Measurements from ENCODE around the gene GRIN3B.

GRIN3B gene

GRCh38 chr19:1047696-1048147, 47.5 kb downstream of the GRIN3B start:
- no peak for DNase-seq (ENCODE audit: low read depth in 2 of 2)
- no peak for TF ChIP-seq CTCF (IDR thresholded peaks at IDR 0.05; ENCODE audit: low read depth, low read length)
- no peak overlapping the region for H3K4me3 ChIP-seq (replicated peaks in 1 of 2; ENCODE audit: low read depth in 2 of 2, low read length in 2 of 2)

- no peak overlapping the region for H3K4me3 ChIP-seq (replicated peaks in 1 of 2; ENCODE audit: low read depth in 2 of 2, low read length in 2 of 2)
- DNase-seq (ENCODE audit: low read depth in 2 of 2): no peak
- no peak for TF ChIP-seq CTCF (IDR thresholded peaks at IDR 0.05; ENCODE audit: low read depth, low read length)
These were observed 48.9 kb downstream of the GRIN3B start for GRCh38 chr19:1049106-1049505.

DNA sequence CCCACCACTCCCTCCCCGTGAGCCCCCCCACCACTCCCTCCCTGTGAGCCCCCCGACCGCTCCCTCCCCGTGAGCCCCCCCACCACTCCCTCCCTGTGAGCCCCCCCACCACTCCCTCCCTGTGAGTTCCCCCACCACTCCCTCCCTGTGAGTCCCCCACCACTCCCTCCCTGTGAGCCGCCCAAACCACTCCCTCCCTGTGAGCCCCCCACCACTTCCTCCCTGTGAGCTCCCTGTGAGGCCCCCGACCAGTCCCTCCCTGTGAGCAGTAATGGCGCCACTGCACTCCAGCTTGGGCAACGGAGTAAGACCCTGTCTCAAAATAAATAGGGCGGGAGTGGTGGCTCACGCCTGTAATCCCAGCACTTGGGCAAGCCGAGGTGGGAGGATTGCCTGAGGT, 49.6 kb downstream of the GRIN3B start:
- DNase-seq (ENCODE audit: low read depth in 2 of 2): no peak
- TF ChIP-seq CTCF (IDR thresholded peaks at IDR 0.05; ENCODE audit: low read depth, low read length): no peak
- H3K4me3 ChIP-seq (replicated peaks in 1 of 2; ENCODE audit: low read depth in 2 of 2, low read length in 2 of 2): no peak overlapping the region

DNA sequence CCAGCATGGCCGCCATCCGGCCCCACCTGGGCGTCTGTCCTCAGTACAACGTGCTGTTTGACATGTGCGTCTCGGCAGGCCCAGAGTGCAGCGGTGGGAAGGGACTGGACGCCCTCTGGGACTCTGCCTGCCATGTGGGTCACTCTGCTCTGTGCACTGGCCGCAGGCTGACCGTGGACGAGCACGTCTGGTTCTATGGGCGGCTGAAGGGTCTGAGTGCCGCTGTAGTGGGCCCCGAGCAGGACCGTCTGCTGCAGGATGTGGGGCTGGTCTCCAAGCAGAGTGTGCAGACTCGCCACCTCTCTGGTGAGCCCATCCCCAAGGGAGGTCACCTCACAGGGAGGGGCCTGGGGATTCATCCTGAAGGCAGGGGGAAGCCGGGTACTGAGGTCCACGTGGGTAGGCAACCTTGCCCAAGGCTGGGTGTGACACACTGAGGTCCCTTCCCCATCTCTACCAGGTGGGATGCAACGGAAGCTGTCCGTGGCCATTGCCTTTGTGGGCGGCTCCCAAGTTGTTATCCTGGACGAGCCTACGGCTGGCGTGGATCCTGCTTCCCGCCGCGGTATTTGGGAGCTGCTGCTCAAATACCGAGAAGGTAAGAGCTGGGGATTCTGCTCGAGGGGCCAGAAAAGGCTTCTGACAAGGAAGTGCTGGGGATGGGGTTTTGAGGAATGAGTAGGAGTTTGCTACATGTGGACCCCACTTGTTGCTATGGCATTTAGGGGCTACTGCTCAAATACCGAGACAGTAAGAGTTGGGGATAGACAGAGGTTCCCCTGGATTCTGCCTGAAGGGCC, 51.0 kb downstream of the GRIN3B start:
- DNase-seq (ENCODE audit: low read depth in 2 of 2): no peak
- no peak overlapping the region for H3K4me3 ChIP-seq (replicated peaks in 1 of 2; ENCODE audit: low read depth in 2 of 2, low read length in 2 of 2)

DNA sequence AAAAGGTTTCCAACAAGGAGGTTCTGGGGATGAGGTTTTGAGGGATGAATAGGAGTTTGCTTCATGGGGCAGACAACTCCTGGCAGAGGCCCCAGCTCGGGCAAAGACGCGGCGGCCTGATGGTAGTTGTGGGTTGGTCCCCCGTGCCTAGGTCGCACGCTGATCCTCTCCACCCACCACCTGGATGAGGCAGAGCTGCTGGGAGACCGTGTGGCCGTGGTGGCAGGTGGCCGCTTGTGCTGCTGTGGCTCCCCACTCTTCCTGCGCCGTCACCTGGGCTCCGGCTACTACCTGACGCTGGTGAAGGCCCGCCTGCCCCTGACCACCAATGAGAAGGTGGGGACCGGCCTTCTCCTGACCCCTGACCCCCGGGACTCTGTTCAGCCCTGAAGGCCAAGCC, 51.6 kb downstream of the GRIN3B start:
- no peak overlapping the region for H3K4me3 ChIP-seq (replicated peaks in 1 of 2; ENCODE audit: low read depth in 2 of 2, low read length in 2 of 2)
- no peak for TF ChIP-seq CTCF (IDR thresholded peaks at IDR 0.05; ENCODE audit: low read depth, low read length)
- no peak for DNase-seq (ENCODE audit: low read depth in 2 of 2)

More for the DNA sequence above, 51.0 kb downstream of the GRIN3B start:
- TF ChIP-seq CTCF (IDR thresholded peaks at IDR 0.05; ENCODE audit: low read depth, low read length): no peak

GRCh38 chr19:1052349-1052975, 52.2 kb downstream of the GRIN3B start:
- no peak overlapping the region for H3K4me3 ChIP-seq (replicated peaks in 1 of 2; ENCODE audit: low read depth in 2 of 2, low read length in 2 of 2)
- DNase-seq (ENCODE audit: low read depth in 2 of 2): no peak
- no peak for TF ChIP-seq CTCF (IDR thresholded peaks at IDR 0.05; ENCODE audit: low read depth, low read length)
